HL-60 (cell line): ENCODE results near the gene CHSY1.

Experiments
- CTCF ChIP-seq: IDR thresholded peaks from one replicate; pipeline ENCODE4 v1.5.1; 2011; ENCODE audit warnings: low read length, control low read depth, inconsistent platforms; ENCODE audit not compliant: insufficient read depth
- POLR2AphosphoS5 ChIP-seq: IDR thresholded peaks from 2 replicates; pipeline ENCODE4 v1.6.1; 2012; ENCODE audit warnings: low read depth

DNA sequence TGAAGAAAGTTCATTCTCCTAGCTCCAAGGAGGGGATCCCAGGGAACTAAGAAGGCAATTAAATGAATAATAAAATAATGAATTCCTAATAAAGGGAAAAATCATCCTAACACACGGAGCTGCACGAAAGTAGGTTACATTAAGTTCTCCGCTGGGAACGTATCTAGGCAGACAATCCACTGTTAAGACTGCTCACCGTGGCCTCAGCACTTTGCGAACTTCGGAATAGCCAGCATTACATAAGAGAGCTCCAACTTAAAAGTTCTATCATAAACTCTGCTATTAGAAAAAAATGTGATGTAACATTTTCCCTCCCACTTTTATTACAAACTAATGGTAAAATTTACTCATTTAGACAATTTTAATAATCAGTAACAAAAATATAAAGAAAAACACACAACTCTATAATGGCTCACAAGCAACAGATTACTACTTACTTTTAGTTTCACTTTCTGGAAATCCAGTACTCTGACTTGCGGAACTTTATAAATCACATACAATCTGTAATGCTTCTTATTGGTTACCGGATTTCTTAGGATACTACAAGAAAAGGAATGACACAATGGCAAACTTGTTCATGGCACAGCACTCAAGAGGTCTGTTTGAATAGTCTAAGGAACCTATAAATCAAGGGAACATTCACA is 34.7 kb upstream of the CHSY1 start:
- TF ChIP-seq CTCF, result no peak
- TF ChIP-seq POLR2AphosphoS5, result no peak
